T-cell (primary cell): Measurements from ENCODE around the gene PLEKHA8. TPM values are rescaled to one million over a fixed set of nuclear protein-coding genes. Genes with fewer than 3 reads are reported as not detected.
A peak's percentile ranks its signal among the peaks of the same experiment; 100 is the strongest.

ENCODE experiments used
- ATAC-seq, 4 experiments: fragments of 200-7000 bp in 3 of 4; fragments of 150-1000 bp in 1 of 4; cut with Tn5 transposase; replicated peaks in 1 of 4; 1 replicate in 3 of 4; 2 replicates in 1 of 4; pipeline ENCODE4 v1.10.0; 2021; ENCODE audit warnings: moderate library complexity in 3 of 4, mild to moderate bottlenecking in 2 of 4, moderate number of reproducible peaks in 1 of 4
- CTCF ChIA-PET, 2 donors: fragments of 300-600 bp; sonication (Branson Sonifier 250); formaldehyde crosslinking; loops; one replicate each; lab custom pipeline; 2022; ENCODE audit warnings: antibody characterized with exemption in 2 of 2; lab: Charles Lee
- POLR2A ChIA-PET, 2 donors: fragments of 300-600 bp; sonication (Branson Sonifier 250); formaldehyde crosslinking; loops; one replicate each; lab custom pipeline; 2022; ENCODE audit warnings: antibody characterized with exemption in 2 of 2; lab: Charles Lee
- DNase-seq, 35 experiments: peaks; one replicate each; pipeline versions ENCODE4 v3.0.0 to v3.0.0-alpha.2; 2013 to 2023
- H3K27ac ChIP-seq: one replicate; pipeline ENCODE4 v1.5.1; 2013; ENCODE audit warnings: low read length
- H3K27me3 ChIP-seq, 2 experiments: replicated peaks in 1 of 2; 1 replicate in 1 of 2; 2 replicates in 1 of 2; pipeline versions ENCODE4 v1.6.1 to v1.7.0; 2013; ENCODE audit warnings: low read length in 1 of 2, mixed read lengths in 1 of 2; ENCODE audit not compliant: control insufficient read depth in 2 of 2, insufficient read depth in 2 of 2; ENCODE audit errors: extremely low read depth in 1 of 2
- H3K36me3 ChIP-seq, 2 donors: 1 replicate in 1 of 2; 2 replicates in 1 of 2; pipeline versions ENCODE4 v1.6.1 to v1.7.0; 2013; ENCODE audit warnings: low read length in 1 of 2; ENCODE audit not compliant: control insufficient read depth in 2 of 2, insufficient read depth in 1 of 2; ENCODE audit errors: extremely low read depth in 1 of 2
- H3K4me1 ChIP-seq, 2 experiments: 1 replicate in 1 of 2; 2 replicates in 1 of 2; pipeline versions ENCODE4 v1.6.1 to v1.7.0; 2013; ENCODE audit warnings: low read length in 2 of 2, mixed read lengths in 1 of 2; ENCODE audit not compliant: insufficient read depth in 2 of 2, control insufficient read depth in 1 of 2; ENCODE audit errors: extremely low read depth in 1 of 2
- H3K4me3 ChIP-seq, 2 donors: 1 replicate in 1 of 2; 2 replicates in 1 of 2; pipeline versions ENCODE4 v1.5.1 to v1.7.0; 2013; ENCODE audit warnings: mild to moderate bottlenecking in 2 of 2, low read length in 1 of 2, moderate library complexity in 1 of 2; ENCODE audit not compliant: control insufficient read depth in 1 of 2; ENCODE audit errors: extremely low read depth in 1 of 2
- H3K9me3 ChIP-seq: 2 replicates; pipeline ENCODE4 v1.7.0; 2013
- H3K27ac Mint-ChIP-seq, 2 donors: one replicate each; pipeline ENCODE4 v1.8.0; 2020 to 2021; ENCODE audit warnings: mild to moderate bottlenecking in 2 of 2, mixed read lengths in 2 of 2
- H3K27me3 Mint-ChIP-seq, 2 donors: one replicate each; pipeline ENCODE4 v1.8.0; 2021 to 2022; ENCODE audit warnings: mixed read lengths in 2 of 2
- H3K36me3 Mint-ChIP-seq: one replicate; pipeline ENCODE4 v1.8.0; 2021; ENCODE audit warnings: mixed read lengths
- H3K4me1 Mint-ChIP-seq, 3 donors: one replicate each; pipeline ENCODE4 v1.8.0; 2020 to 2022; ENCODE audit warnings: mixed read lengths in 3 of 3, mild to moderate bottlenecking in 1 of 3
- H3K4me3 Mint-ChIP-seq, 3 donors: one replicate each; pipeline ENCODE4 v1.8.0; 2020 to 2022; ENCODE audit warnings: mild to moderate bottlenecking in 3 of 3, mixed read lengths in 3 of 3, moderate library complexity in 3 of 3
- H3K9me3 Mint-ChIP-seq, 3 donors: one replicate each; pipeline ENCODE4 v1.8.0; 2020 to 2022; ENCODE audit warnings: mixed read lengths in 3 of 3
- WGBS: methylation state at CpG from one replicate; pipeline ENCODE4 v1.1.5; 2013; ENCODE audit warnings: missing lambda C conversion rate; ENCODE audit not compliant: insufficient coverage; 5-methylcytosine and 5-hydroxymethylcytosine counted together
- total RNA-seq, 35 experiments: library from RNA in 6 of 35; stranded (reverse) in 6 of 35; fragments of 120-200 nt in 1 of 35; gene quantifications; one replicate each; pipeline versions ENCODE4 v1.2.1 to v1.2.4 and lab custom pipeline; 2013 to 2026

Gene PLEKHA8
- total RNA-seq, 5 donors from 2014 or later (not counting 1 experiment from before 2014, with no cell fraction given), result 8.6 to 11.2 (median 9.9) TPM

GRCh38 chr7:30142710-30143109, 114.5 kb downstream of the PLEKHA8 start:
- Histone ChIP-seq H3K27me3 (no peaks in the 10 kb centered on the region), H3K27ac (no peak overlapping the region), H3K9me3 (no peaks in the 10 kb centered on the region), H3K4me1 (peaks cover 0 to 3% of the 10 kb centered on the region in 2 experiments), H3K4me3 (no peak overlapping the region), H3K36me3 (peaks cover 0 to 2% of the 10 kb centered on the region in 2 donors)
- no peak overlapping the region for H3K27ac Mint-ChIP-seq
- H3K4me3 Mint-ChIP-seq, result no peak overlapping the region
- WGBS, result 96% methylated on average over 7 of the region's 9 CpGs
- POLR2A ChIA-PET, result no interaction called here
- peaks cover 6 to 29% (median 11%) of the 10 kb centered on the region in 3 donors for H3K4me1 Mint-ChIP-seq
- CTCF ChIA-PET, result no interaction called here
- H3K36me3 Mint-ChIP-seq, result no peaks in the 10 kb centered on the region
- no peak for DNase-seq
- H3K9me3 Mint-ChIP-seq, result no peaks in the 10 kb centered on the region
- ATAC-seq, result no peak
- no peaks in the 10 kb centered on the region for H3K27me3 Mint-ChIP-seq

GRCh38 chr7:30143748-30144251, 115.6 kb downstream of the PLEKHA8 start:
- Histone ChIP-seq H3K4me1 (peaks cover 0 to 10% of the 10 kb centered on the region in 2 experiments), H3K27ac (no peak overlapping the region), H3K9me3 (no peaks in the 10 kb centered on the region), H3K4me3 (no peak overlapping the region), H3K27me3 (no peaks in the 10 kb centered on the region), H3K36me3 (peaks cover 0 to 2% of the 10 kb centered on the region in 2 donors)
- H3K36me3 Mint-ChIP-seq, result no peaks in the 10 kb centered on the region
- no CpG with 5 or more reads among the region's 1 CpG for WGBS
- POLR2A ChIA-PET, result no interaction called here
- H3K4me1 Mint-ChIP-seq, result peaks cover 3 to 27% (median 11%) of the 10 kb centered on the region in 3 donors
- DNase-seq (no peak), ATAC-seq (peak in 1 of 4 experiments; percentile 52)
- no peaks in the 10 kb centered on the region for H3K27me3 Mint-ChIP-seq
- H3K27ac Mint-ChIP-seq, result peak overlapping the region in 1 of 2 donors; percentile 29
- CTCF ChIA-PET, result no interaction called here
- H3K4me3 Mint-ChIP-seq, result no peak overlapping the region
- no peaks in the 10 kb centered on the region for H3K9me3 Mint-ChIP-seq

- Mint-ChIP-seq H3K4me1 (peaks cover 0 to 27% (median 11%) of the 10 kb centered on the region in 3 donors), H3K27ac (no peak overlapping the region), H3K9me3 (no peaks in the 10 kb centered on the region), H3K27me3 (no peaks in the 10 kb centered on the region), H3K36me3 (no peaks in the 10 kb centered on the region), H3K4me3 (no peak overlapping the region)
- H3K36me3 ChIP-seq, result peaks cover 0 to 2% of the 10 kb centered on the region in 2 donors
- DNase-seq, result no peak
- no peak for ATAC-seq
- 94% methylated on average over 3 of the region's 5 CpGs for WGBS
- no peak overlapping the region for H3K27ac ChIP-seq
- peaks cover 0 to 19% of the 10 kb centered on the region in 2 experiments for H3K4me1 ChIP-seq
- CTCF ChIA-PET, result no interaction called here
- no peaks in the 10 kb centered on the region for H3K27me3 ChIP-seq
- H3K4me3 ChIP-seq, result no peak overlapping the region
- POLR2A ChIA-PET, result no interaction called here
- H3K9me3 ChIP-seq, result no peaks in the 10 kb centered on the region
Measured at GRCh38 chr7:30144657-30145306, 116.6 kb downstream of the PLEKHA8 start.

GRCh38 chr7:30145426-30145970, 117.3 kb downstream of the PLEKHA8 start:
- Histone ChIP-seq H3K36me3 (no peaks in the 10 kb centered on the region), H3K27me3 (no peaks in the 10 kb centered on the region), H3K9me3 (no peaks in the 10 kb centered on the region), H3K4me1 (peaks cover 0 to 19% of the 10 kb centered on the region in 2 experiments), H3K4me3 (no peak overlapping the region), H3K27ac (no peak overlapping the region)
- Mint-ChIP-seq H3K4me3 (no peak overlapping the region), H3K27me3 (no peaks in the 10 kb centered on the region), H3K4me1 (peaks cover 0 to 29% (median 11%) of the 10 kb centered on the region in 3 donors), H3K27ac (no peak overlapping the region), H3K36me3 (peaks cover 4% of the 10 kb centered on the region), H3K9me3 (no peaks in the 10 kb centered on the region)
- DNase-seq, result no peak
- WGBS, result 100% methylated on average over 2 of the region's 6 CpGs
- ChIA-PET CTCF (interaction anchor here in 1 of 2 donors (0.7 kb wide), 1 partner anchor 433 kb away, joined by 5 read pairs; no protein-coding TSS in a partner anchor), POLR2A (no interaction called here)
- no peak for ATAC-seq

GRCh38 chr7:30146127-30146612, 118.0 kb downstream of the PLEKHA8 start:
- H3K9me3 ChIP-seq, result no peaks in the 10 kb centered on the region
- CTCF ChIA-PET, result interaction anchor here in 1 of 2 donors (0.7 kb wide), 1 partner anchor 432 kb away, joined by 5 read pairs; no protein-coding TSS in a partner anchor
- H3K4me1 ChIP-seq, result peaks cover 0 to 19% of the 10 kb centered on the region in 2 experiments
- no peaks in the 10 kb centered on the region for H3K36me3 ChIP-seq
- H3K4me3 ChIP-seq, result no peak overlapping the region
- H3K4me3 Mint-ChIP-seq, result no peak overlapping the region
- H3K9me3 Mint-ChIP-seq, result no peaks in the 10 kb centered on the region
- ATAC-seq (peak in 2 of 4 experiments; percentile 42 to 45), DNase-seq (peak in 4 of 35 experiments; percentile 19 to 37 (median 24))
- POLR2A ChIA-PET, result no interaction called here
- H3K27ac Mint-ChIP-seq, result no peak overlapping the region
- peaks cover 6% of the 10 kb centered on the region for H3K36me3 Mint-ChIP-seq
- no peaks in the 10 kb centered on the region for H3K27me3 Mint-ChIP-seq
- WGBS, result 81% methylated on average over 13 of the region's 13 CpGs
- peaks cover 0 to 25% (median 11%) of the 10 kb centered on the region in 3 donors for H3K4me1 Mint-ChIP-seq
- no peak overlapping the region for H3K27ac ChIP-seq
- H3K27me3 ChIP-seq, result no peaks in the 10 kb centered on the region

- no peak overlapping the region for H3K27ac ChIP-seq
- H3K4me3 Mint-ChIP-seq, result no peak overlapping the region
- H3K27ac Mint-ChIP-seq, result no peak overlapping the region
- no peak overlapping the region for H3K4me3 ChIP-seq
- no peaks in the 10 kb centered on the region for H3K9me3 Mint-ChIP-seq
- no peaks in the 10 kb centered on the region for H3K9me3 ChIP-seq
- WGBS, result 56% methylated on average over 2 of the region's 4 CpGs
- H3K4me1 Mint-ChIP-seq, result peaks cover 0 to 22% (median 11%) of the 10 kb centered on the region in 3 donors
- H3K36me3 ChIP-seq, result peaks cover 0 to 1% of the 10 kb centered on the region in 2 donors
- peaks cover 0 to 19% of the 10 kb centered on the region in 2 experiments for H3K4me1 ChIP-seq
- peaks cover 14% of the 10 kb centered on the region for H3K36me3 Mint-ChIP-seq
- no peaks in the 10 kb centered on the region for H3K27me3 Mint-ChIP-seq
- ChIA-PET CTCF (no interaction called here), POLR2A (interaction anchor here in 1 of 2 donors (0.5 kb wide), 1 partner anchor 11 kb away, joined by 3 read pairs; no protein-coding TSS in a partner anchor)
- no peaks in the 10 kb centered on the region for H3K27me3 ChIP-seq
- ATAC-seq, result peak in 1 of 4 experiments; percentile 59
- DNase-seq, result peak in 1 of 35 experiments; percentile 32
Measured at GRCh38 chr7:30147223-30147622, 119.0 kb downstream of the PLEKHA8 start.
